ENCODE measurements around the gene TF. TPM values are rescaled to one million over a fixed set of nuclear protein-coding genes. Genes with fewer than 3 reads are reported as not detected.
"Not testable (repeated sequence)": the region's sequence is repeated elsewhere in the genome, so short reads cannot be mapped to it uniquely, and the experiment has no call there.

TF gene
- total and polyA plus RNA-seq, 4 donors, result 0.75 to 7.4 (median 1.6) TPM

DNA sequence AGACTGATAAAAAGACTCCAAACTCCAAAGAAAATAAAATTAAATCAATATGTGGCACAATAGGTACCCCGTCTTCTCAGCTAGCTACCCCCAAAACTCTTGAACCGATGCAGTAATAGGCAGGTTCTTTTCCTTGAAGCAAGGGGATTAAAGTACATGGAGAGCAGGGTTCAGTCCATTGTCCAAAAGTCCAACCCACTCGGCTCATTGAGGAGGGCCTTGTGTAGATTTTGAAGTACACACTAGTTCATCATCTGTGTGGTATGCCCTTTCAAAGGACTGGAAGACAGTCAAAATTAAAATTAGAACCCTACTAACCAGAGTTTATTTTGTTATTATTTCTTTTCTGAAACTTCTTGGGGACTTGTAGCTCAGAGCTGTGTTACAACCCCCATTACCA lies 23.3 kb downstream of the TF start:
- Histone ChIP-seq H3K9me3 (ENCODE audit: control insufficient read depth, low read length) (no peaks in the 10 kb centered on the region), H3K27me3 (ENCODE audit: control insufficient read depth in 1 of 2, insufficient read depth in 2 of 2, low read length in 1 of 2) (no peaks in the 10 kb centered on the region), H3K4me3 (ENCODE audit: low read length in 2 of 2) (no peak overlapping the region), H3K4me1 (ENCODE audit: control insufficient read depth in 1 of 2, insufficient read depth in 2 of 2, low read length in 2 of 2) (peaks cover 0 to 1% of the 10 kb centered on the region in 2 donors), H3K36me3 (ENCODE audit: control insufficient read depth in 1 of 2, insufficient read depth in 2 of 2, low read length in 1 of 2) (no peaks in the 10 kb centered on the region), H3K27ac (ENCODE audit: low read depth in 1 of 2, low read length in 2 of 2) (no peak overlapping the region)
- WGBS, 2 donors, result 78 to 81% methylated on average over 3 of the region's 3 CpGs
- no peak for DNase-seq
- no peak for ATAC-seq (ENCODE audit: low FRiP score)
- intact Hi-C loops (cut with DNase I), result no loop called here

DNA sequence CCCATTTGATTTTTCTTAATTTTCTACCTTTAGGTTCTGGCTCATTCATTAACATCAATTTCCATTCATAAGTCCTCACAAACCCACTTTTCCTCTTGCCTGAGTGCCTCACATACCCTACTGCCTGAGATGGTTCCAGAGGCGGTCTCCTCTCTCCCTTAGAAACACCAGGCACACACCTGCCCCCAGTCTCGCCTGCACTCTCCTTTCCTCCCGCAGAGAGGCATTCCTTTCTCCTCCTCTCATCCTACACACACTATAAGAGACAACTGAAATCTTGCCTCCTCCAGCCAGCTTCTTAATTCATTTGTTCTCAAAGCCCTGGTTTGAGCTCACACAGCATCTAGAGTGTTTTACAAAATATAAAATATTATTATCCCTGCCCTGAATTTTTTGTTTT lies 27.5 kb downstream of the TF start:
- Histone ChIP-seq H3K4me3 (ENCODE audit: low read length in 2 of 2) (no peak overlapping the region), H3K9me3 (ENCODE audit: control insufficient read depth, low read length) (no peaks in the 10 kb centered on the region), H3K27me3 (ENCODE audit: control insufficient read depth in 1 of 2, insufficient read depth in 2 of 2, low read length in 1 of 2) (no peaks in the 10 kb centered on the region), H3K27ac (ENCODE audit: low read depth in 1 of 2, low read length in 2 of 2) (no peak overlapping the region), H3K4me1 (ENCODE audit: control insufficient read depth in 1 of 2, insufficient read depth in 2 of 2, low read length in 2 of 2) (peaks cover 0 to 1% of the 10 kb centered on the region in 2 donors), H3K36me3 (ENCODE audit: control insufficient read depth in 1 of 2, insufficient read depth in 2 of 2, low read length in 1 of 2) (no peaks in the 10 kb centered on the region)
- no peak for ATAC-seq (ENCODE audit: low FRiP score)
- DNase-seq, result no peak
- intact Hi-C loops (cut with DNase I), result no loop called here
- 87 to 88% methylated on average over 3 of the region's 3 CpGs for WGBS, 2 donors

DNA sequence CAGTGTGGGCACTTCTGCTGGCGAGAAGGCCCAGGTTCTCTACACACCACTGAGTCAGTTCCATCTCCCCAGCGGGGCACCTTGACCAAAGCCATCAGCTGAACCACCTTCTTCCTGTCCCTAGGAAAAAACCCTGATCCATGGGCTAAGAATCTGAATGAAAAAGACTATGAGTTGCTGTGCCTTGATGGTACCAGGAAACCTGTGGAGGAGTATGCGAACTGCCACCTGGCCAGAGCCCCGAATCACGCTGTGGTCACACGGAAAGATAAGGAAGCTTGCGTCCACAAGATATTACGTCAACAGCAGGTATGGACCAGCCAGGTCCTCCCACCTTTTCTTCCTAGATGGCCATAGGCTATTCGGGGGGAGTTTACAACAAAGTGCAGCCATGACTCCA lies 29.1 kb downstream of the TF start:
- no peaks in the 10 kb centered on the region for H3K36me3 ChIP-seq (ENCODE audit: control insufficient read depth in 1 of 2, insufficient read depth in 2 of 2, low read length in 1 of 2)
- WGBS, 2 donors, result 95 to 97% methylated on average over 9 of the region's 9 CpGs
- no peak overlapping the region for H3K27ac ChIP-seq (ENCODE audit: low read depth in 1 of 2, low read length in 2 of 2)
- no peaks in the 10 kb centered on the region for H3K9me3 ChIP-seq (ENCODE audit: control insufficient read depth, low read length)
- intact Hi-C loops (cut with DNase I), result no loop called here
- ATAC-seq (ENCODE audit: low FRiP score) (no peak), DNase-seq (no peak)
- no peak overlapping the region for H3K4me3 ChIP-seq (ENCODE audit: low read length in 2 of 2)
- no peaks in the 10 kb centered on the region for H3K27me3 ChIP-seq (ENCODE audit: control insufficient read depth in 1 of 2, insufficient read depth in 2 of 2, low read length in 1 of 2)
- H3K4me1 ChIP-seq (ENCODE audit: control insufficient read depth in 1 of 2, insufficient read depth in 2 of 2, low read length in 2 of 2), result peaks cover 0 to 1% of the 10 kb centered on the region in 2 donors

DNA sequence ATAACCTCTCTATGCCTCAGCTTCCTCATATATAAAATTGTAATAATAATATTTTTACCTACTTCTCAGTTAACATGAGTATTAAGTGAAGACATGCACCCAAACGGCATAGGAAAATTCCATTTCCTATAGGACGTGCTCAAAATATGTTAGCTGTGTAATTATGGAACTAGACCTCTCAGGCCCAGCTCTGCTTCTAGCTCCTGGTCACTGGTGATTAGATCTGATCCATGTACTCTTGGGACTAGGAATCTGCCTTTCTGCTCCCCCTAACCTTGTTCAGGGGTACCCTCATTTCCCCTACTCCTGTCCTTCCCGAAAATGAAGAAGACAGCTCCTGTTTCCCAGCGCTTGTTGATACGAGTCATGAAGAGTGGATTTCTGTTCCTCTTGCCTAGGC lies 29.6 kb downstream of the TF start:
- intact Hi-C loops (cut with DNase I), result no loop called here

DNA sequence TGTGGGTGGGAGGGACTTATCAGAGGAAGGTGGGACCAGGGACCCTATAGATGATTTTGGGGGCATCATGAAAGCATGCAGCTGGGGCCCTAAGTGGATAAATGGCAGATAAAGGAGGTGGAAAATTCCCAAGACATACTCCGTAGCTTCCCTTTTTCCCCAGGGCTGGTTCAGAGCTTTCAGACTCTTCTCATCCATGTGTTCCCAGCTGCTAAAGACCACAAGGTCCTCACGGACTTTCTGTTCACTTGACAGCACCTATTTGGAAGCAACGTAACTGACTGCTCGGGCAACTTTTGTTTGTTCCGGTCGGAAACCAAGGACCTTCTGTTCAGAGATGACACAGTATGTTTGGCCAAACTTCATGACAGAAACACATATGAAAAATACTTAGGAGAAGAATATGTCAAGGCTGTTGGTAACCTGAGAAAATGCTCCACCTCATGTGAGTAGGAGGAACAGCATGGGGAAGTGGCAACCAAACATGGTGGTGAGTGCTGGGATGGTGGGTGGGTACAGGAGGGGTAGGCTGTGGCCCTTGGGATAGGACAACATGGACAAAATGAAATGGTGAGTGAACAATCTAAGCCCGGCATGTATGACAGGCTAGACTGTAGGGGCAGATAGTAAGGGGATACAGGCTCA lies 30.7 kb downstream of the TF start:
- H3K27ac ChIP-seq (ENCODE audit: low read depth in 1 of 2, low read length in 2 of 2), result no peak overlapping the region
- no peaks in the 10 kb centered on the region for H3K27me3 ChIP-seq (ENCODE audit: control insufficient read depth in 1 of 2, insufficient read depth in 2 of 2, low read length in 1 of 2)
- no peak overlapping the region for H3K4me3 ChIP-seq (ENCODE audit: low read length in 2 of 2)
- H3K4me1 ChIP-seq (ENCODE audit: control insufficient read depth in 1 of 2, insufficient read depth in 2 of 2, low read length in 2 of 2), result no peaks in the 10 kb centered on the region
- H3K36me3 ChIP-seq (ENCODE audit: control insufficient read depth in 1 of 2, insufficient read depth in 2 of 2, low read length in 1 of 2), result no peaks in the 10 kb centered on the region
- no peaks in the 10 kb centered on the region for H3K9me3 ChIP-seq (ENCODE audit: control insufficient read depth, low read length)
- intact Hi-C loops (cut with DNase I), result no loop called here
- no peak for DNase-seq
- no peak for ATAC-seq (ENCODE audit: low FRiP score)
- 93 to 95% methylated on average over 7 of the region's 7 CpGs for WGBS, 2 donors

More for the DNA sequence above, 29.6 kb downstream of the TF start:
- H3K27ac ChIP-seq (ENCODE audit: low read depth in 1 of 2, low read length in 2 of 2), result no peak overlapping the region
- no peak overlapping the region for H3K4me3 ChIP-seq (ENCODE audit: low read length in 2 of 2)
- WGBS, 2 donors, result 93 to 94% methylated on average over 5 of the region's 5 CpGs
- H3K9me3 ChIP-seq (ENCODE audit: control insufficient read depth, low read length), result no peaks in the 10 kb centered on the region
- H3K36me3 ChIP-seq (ENCODE audit: control insufficient read depth in 1 of 2, insufficient read depth in 2 of 2, low read length in 1 of 2), result no peaks in the 10 kb centered on the region
- DNase-seq (no peak), ATAC-seq (ENCODE audit: low FRiP score) (no peak)
- peaks cover 0 to 1% of the 10 kb centered on the region in 2 donors for H3K4me1 ChIP-seq (ENCODE audit: control insufficient read depth in 1 of 2, insufficient read depth in 2 of 2, low read length in 2 of 2)
- H3K27me3 ChIP-seq (ENCODE audit: control insufficient read depth in 1 of 2, insufficient read depth in 2 of 2, low read length in 1 of 2), result no peaks in the 10 kb centered on the region

DNA sequence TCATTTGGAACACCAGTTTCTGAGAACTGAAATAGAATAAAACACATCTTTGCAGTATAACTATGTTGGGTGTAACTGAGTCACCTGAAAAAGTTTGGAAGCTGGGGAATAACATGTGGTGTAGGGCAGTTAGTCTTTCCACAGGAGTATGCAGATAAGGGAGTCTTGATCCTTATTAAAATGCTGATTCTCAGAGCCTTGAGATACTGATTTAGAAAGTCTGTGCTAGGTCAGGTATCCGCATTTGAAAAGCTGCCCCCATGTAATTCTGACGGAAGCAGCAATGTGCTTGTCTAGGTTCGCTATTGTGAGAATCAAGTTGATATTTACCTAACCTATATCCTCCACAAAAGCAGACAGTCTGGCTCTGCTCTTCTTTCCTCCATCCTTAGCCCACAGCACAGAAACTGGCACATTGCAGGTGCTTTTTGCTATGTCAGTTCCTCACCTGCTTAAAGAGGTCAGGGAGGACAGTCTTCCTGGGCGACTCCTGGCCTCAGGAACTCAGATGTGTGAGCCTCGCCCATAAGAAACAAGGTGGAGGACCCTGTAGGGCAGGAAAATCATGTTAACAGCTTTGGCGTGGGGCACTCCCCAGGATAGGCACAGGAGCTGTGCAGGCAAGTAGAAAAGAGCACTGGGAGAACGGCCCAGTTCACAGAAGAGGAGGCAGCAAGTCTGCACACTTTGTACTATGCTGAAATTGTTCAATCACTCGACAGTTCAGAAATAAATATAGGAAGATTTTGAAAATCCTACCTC lies 31.8 kb downstream of the TF start:
- ATAC-seq (ENCODE audit: low FRiP score), result no peak
- Histone ChIP-seq H3K27me3 (ENCODE audit: control insufficient read depth in 1 of 2, insufficient read depth in 2 of 2, low read length in 1 of 2) (no peaks in the 10 kb centered on the region), H3K4me3 (ENCODE audit: low read length in 2 of 2) (no peak overlapping the region), H3K27ac (ENCODE audit: low read depth in 1 of 2, low read length in 2 of 2) (no peak overlapping the region), H3K36me3 (ENCODE audit: control insufficient read depth in 1 of 2, insufficient read depth in 2 of 2, low read length in 1 of 2) (no peaks in the 10 kb centered on the region), H3K4me1 (ENCODE audit: control insufficient read depth in 1 of 2, insufficient read depth in 2 of 2, low read length in 2 of 2) (no peaks in the 10 kb centered on the region), H3K9me3 (ENCODE audit: control insufficient read depth, low read length) (no peaks in the 10 kb centered on the region)
- no peak for DNase-seq
- 79 to 80% methylated on average over 8 of the region's 8 CpGs for WGBS, 2 donors
- intact Hi-C loops (cut with DNase I), result no loop called here

DNA sequence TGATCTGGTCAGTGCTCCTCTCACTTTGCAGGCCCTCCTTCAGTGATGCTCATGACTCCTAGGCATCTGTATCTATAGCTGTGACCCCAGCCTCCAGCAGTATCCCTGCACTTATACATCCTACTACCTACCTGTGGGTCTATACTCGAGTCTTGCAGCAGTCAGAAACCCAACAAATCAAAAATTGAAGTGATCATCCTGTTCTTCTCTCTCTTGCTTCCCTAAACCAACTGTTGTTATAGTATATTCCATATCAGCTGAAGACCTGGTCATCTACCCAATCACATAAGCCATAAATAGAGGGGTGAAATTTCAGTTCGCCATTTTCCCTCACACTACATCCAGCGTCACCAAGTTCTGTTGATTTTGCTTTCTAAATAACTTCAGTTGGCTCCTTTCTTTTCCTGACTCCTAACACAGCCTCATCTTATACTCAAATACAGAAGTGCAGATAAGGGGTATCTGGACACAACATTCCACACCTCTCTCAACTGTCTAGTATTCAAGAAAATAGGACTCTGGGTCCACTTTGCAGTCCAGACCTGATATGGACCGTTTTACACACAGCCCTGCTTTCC lies 33.5 kb downstream of the TF start:
- Histone ChIP-seq H3K27ac (ENCODE audit: low read depth in 1 of 2, low read length in 2 of 2) (no peak overlapping the region), H3K9me3 (ENCODE audit: control insufficient read depth, low read length) (no peaks in the 10 kb centered on the region), H3K4me3 (ENCODE audit: low read length in 2 of 2) (no peak overlapping the region), H3K4me1 (ENCODE audit: control insufficient read depth in 1 of 2, insufficient read depth in 2 of 2, low read length in 2 of 2) (no peaks in the 10 kb centered on the region), H3K27me3 (ENCODE audit: control insufficient read depth in 1 of 2, insufficient read depth in 2 of 2, low read length in 1 of 2) (no peaks in the 10 kb centered on the region), H3K36me3 (ENCODE audit: control insufficient read depth in 1 of 2, insufficient read depth in 2 of 2, low read length in 1 of 2) (no peaks in the 10 kb centered on the region)
- WGBS, 2 donors, result 56 to 64% methylated on average over 4 of the region's 4 CpGs
- ATAC-seq (ENCODE audit: low FRiP score) (no peak), DNase-seq (no peak)
- intact Hi-C loops (cut with DNase I), result no loop called here

DNA sequence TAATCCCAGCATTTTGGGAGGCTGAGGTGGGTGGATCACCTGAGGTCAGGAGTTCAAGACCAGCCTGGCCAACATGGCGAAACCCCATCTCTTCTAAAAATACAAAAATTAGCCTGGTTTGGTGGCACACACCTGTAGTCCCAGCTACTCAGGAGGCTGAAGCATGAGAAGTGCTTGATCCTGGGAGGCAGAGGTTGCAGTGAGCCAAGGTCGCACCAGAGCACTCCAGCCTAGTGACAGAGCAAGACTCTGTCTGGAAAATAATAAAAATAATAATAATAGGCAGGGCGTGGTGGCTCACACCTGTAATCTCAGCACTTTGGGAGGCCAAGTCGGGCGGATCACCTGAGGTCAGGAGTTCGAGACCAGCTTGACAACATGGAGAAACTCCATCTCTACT lies 34.6 kb downstream of the TF start:
- H3K9me3 ChIP-seq (ENCODE audit: control insufficient read depth, low read length); ATAC-seq (ENCODE audit: low FRiP score); H3K36me3 ChIP-seq (ENCODE audit: control insufficient read depth in 1 of 2, insufficient read depth in 2 of 2, low read length in 1 of 2); H3K27ac ChIP-seq (ENCODE audit: low read depth in 1 of 2, low read length in 2 of 2); H3K4me3 ChIP-seq (ENCODE audit: low read length in 2 of 2); intact Hi-C loops (cut with DNase I); DNase-seq; H3K27me3 ChIP-seq (ENCODE audit: control insufficient read depth in 1 of 2, insufficient read depth in 2 of 2, low read length in 1 of 2); H3K4me1 ChIP-seq (ENCODE audit: control insufficient read depth in 1 of 2, insufficient read depth in 2 of 2, low read length in 2 of 2): not testable (repeated sequence)
- WGBS, 2 donors, result 82 to 88% methylated on average over 6 of the region's 6 CpGs

DNA sequence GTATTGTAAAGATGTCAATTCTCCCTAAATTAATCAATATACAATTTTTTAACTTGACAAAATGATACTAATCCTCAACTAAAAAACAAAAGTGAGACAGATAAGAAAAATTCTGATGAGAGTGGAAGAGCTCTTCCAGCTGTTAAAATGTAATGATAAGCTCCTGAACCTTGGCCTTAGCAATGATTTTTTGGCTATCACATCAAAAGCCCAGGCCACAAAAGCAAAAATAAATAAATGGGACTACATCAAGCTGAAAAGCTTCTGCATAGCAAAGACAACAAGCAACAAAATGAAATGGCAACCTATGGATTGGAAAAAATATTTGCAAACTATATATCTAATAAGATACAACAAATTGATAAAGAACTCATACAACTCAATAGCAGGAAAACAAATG lies 35.4 kb downstream of the TF start:
- H3K4me3 ChIP-seq (ENCODE audit: low read length in 2 of 2), result no peak overlapping the region
- no peaks in the 10 kb centered on the region for H3K36me3 ChIP-seq (ENCODE audit: control insufficient read depth in 1 of 2, insufficient read depth in 2 of 2, low read length in 1 of 2)
- intact Hi-C loops (cut with DNase I), result no loop called here
- H3K27ac ChIP-seq (ENCODE audit: low read depth in 1 of 2, low read length in 2 of 2), result no peak overlapping the region
- no peaks in the 10 kb centered on the region for H3K27me3 ChIP-seq (ENCODE audit: control insufficient read depth in 1 of 2, insufficient read depth in 2 of 2, low read length in 1 of 2)
- H3K4me1 ChIP-seq (ENCODE audit: control insufficient read depth in 1 of 2, insufficient read depth in 2 of 2, low read length in 2 of 2), result no peaks in the 10 kb centered on the region
- ATAC-seq (ENCODE audit: low FRiP score) (no peak), DNase-seq (no peak)
- H3K9me3 ChIP-seq (ENCODE audit: control insufficient read depth, low read length), result no peaks in the 10 kb centered on the region
